ENCODE data around the gene ATAD3B. TPM values are rescaled to one million over a fixed set of nuclear protein-coding genes. Genes with fewer than 3 reads are reported as not detected.

Gene ATAD3B
- total RNA-seq, 1 experiment from 2014 or later: 62.9 TPM

- Histone ChIP-seq H3K79me2 (ENCODE audit: insufficient read depth, low read length) (no peaks in the 10 kb centered on the region), H3K9me2 (ENCODE audit: insufficient read depth) (no peaks in the 10 kb centered on the region), H3K4me1 (ENCODE audit: control insufficient read depth in 1 of 2, insufficient read depth in 2 of 2, low read length in 2 of 2) (peaks cover 33 to 56% of the 10 kb centered on the region in 2 experiments), H3K36me3 (ENCODE audit: control insufficient read depth in 1 of 2, insufficient read depth in 2 of 2, low read length in 2 of 2) (no peaks in the 10 kb centered on the region), H3K27me3 (ENCODE audit: insufficient read depth, low read length) (no peaks in the 10 kb centered on the region), H3K27ac (ENCODE audit: low read depth, low read length) (no peak overlapping the region), H3K9me3 (ENCODE audit: control insufficient read depth in 1 of 2, insufficient read depth in 1 of 2, low read depth in 1 of 2, low read length in 2 of 2) (no peaks in the 10 kb centered on the region), H3K4me2 (ENCODE audit: low read length) (no peak overlapping the region), H2AFZ (ENCODE audit: low read depth, low read length, poor library complexity, severe bottlenecking) (no peak overlapping the region), H3K4me3 (replicated peaks in 1 of 2; ENCODE audit: low read depth in 1 of 2, low read length in 2 of 2) (no peak overlapping the region), H3K9ac (ENCODE audit: low read length) (no peak overlapping the region), H4K20me1 (ENCODE audit: insufficient read depth) (no peaks in the 10 kb centered on the region)
- BruUV-seq (replicated peaks): no TSS peak
- no peak for ATAC-seq
- TF ChIP-seq ZNF274 (IDR thresholded peaks at IDR 0.05; ENCODE audit: low read depth, low read length) (no peak), ATF3 (IDR thresholded peaks at IDR 0.05) (no peak), MAX (IDR thresholded peaks at IDR 0.05) (no peak), JUND (IDR thresholded peaks at IDR 0.05) (no peak), CBX3 (IDR thresholded peaks at IDR 0.05; ENCODE audit: low read depth) (no peak), EZH2 (IDR thresholded peaks at IDR 0.05) (no peak), POLR2A (IDR thresholded peaks at IDR 0.05; ENCODE audit: borderline replicate concordance, extremely low read depth, insufficient read depth, insufficient read length) (no peak), FOSL1 (IDR thresholded peaks at IDR 0.05; ENCODE audit: low read depth) (no peak), EGR1 (IDR thresholded peaks at IDR 0.05; ENCODE audit: low read depth) (no peak), POLR2AphosphoS5 (IDR thresholded peaks at IDR 0.05; ENCODE audit: low read depth, low read length) (no peak), SRF (IDR thresholded peaks at IDR 0.05; ENCODE audit: low read depth) (no peak), REST (IDR thresholded peaks at IDR 0.05; ENCODE audit: low read depth) (no peak), ZFX (IDR thresholded peaks at IDR 0.05) (no peak), YY1 (IDR thresholded peaks at IDR 0.05; ENCODE audit: extremely low read depth, insufficient replicate concordance, low read depth, low read length) (no peak), ZBTB33 (IDR thresholded peaks at IDR 0.05; ENCODE audit: extremely low read depth, insufficient replicate concordance, low read length) (no peak)
- intact Hi-C loops (cut with micrococcal nuclease): no loop called here
- no peak for DNase-seq (ENCODE audit: low read depth, low spot score)
- ChIA-PET CTCF (no interaction called here), RAD21 (ENCODE audit: low non-redundant PET in 1 of 2, low total read pairs in 2 of 2, uncharacterized antibody in 2 of 2, unreplicated experiment in 2 of 2) (no interaction called here), POLR2A (no interaction called here)
Observed at GRCh38 chr1:1427106-1427819, 44.3 kb upstream of the ATAD3B start.
